PFSK-1 (cell line): Measurements from ENCODE around the gene B3GALT6.

Experiments
- FOXP2 ChIP-seq: optimal IDR thresholded peaks from 2 replicates; pipeline ENCODE3; 2011; ENCODE audit warnings: borderline replicate concordance, control low read depth, inconsistent platforms; ENCODE audit not compliant: insufficient read depth; ENCODE audit errors: extremely low read length, extremely low read depth
- POLR2AphosphoS5 ChIP-seq: IDR thresholded peaks from 2 replicates; pipeline ENCODE4 v1.6.1; 2012; ENCODE audit warnings: low read depth, mild to moderate bottlenecking, control low read depth, low read length, moderate library complexity
- REST ChIP-seq, 2 experiments: IDR thresholded peaks; 2 replicates each; pipeline versions ENCODE4 v1.6.1 to v1.8.0; 2011 to 2012; ENCODE audit warnings: low read depth in 2 of 2, low read length in 2 of 2, control low read depth in 1 of 2, inconsistent platforms in 1 of 2, mild to moderate bottlenecking in 1 of 2, moderate library complexity in 1 of 2; ENCODE audit not compliant: insufficient read depth in 1 of 2
- SIN3A ChIP-seq: IDR thresholded peaks from 2 replicates; pipeline ENCODE4 v1.6.1; 2012; ENCODE audit warnings: mild to moderate bottlenecking, low read length, moderate library complexity, borderline replicate concordance; ENCODE audit not compliant: insufficient read depth
- TAF1 ChIP-seq: IDR thresholded peaks from 2 replicates; pipeline ENCODE4 v1.6.1; 2012; ENCODE audit warnings: low read length, control low read depth, borderline replicate concordance; ENCODE audit not compliant: insufficient read depth

GRCh38 chr1:1204998-1205768, 26.9 kb upstream of the B3GALT6 start:
- no peak for TF ChIP-seq REST (IDR thresholded peaks at IDR 0.05; ENCODE audit: insufficient read depth in 1 of 2, low read depth in 2 of 2, low read length in 2 of 2)
- no peak for TF ChIP-seq SIN3A
- no peak for TF ChIP-seq POLR2AphosphoS5
- no peak for TF ChIP-seq FOXP2
- TF ChIP-seq TAF1: no peak
